NK-92 treated with Interleukin-12 subunit alpha and Interleukin-12 subunit beta, amount 100 ng/mL, for 24 hours (cell line): ENCODE measurements around the gene PDAP1.
"Not testable (repeated sequence)": the region's sequence is repeated elsewhere in the genome, so short reads cannot be mapped to it uniquely, and the experiment has no call there.

ENCODE experiments used
- DNase-seq: peaks from one replicate; lab custom pipeline; 2025; lab: John Stamatoyannopoulos, UW

The PDAP1 gene

GRCh38 chr7:99375070-99375807 is 33.2 kb downstream of the PDAP1 start:
- peak; percentile 59 for DNase-seq

- DNase-seq = peak; percentile 79
Measured at GRCh38 chr7:99374111-99375064, 34.0 kb downstream of the PDAP1 start, which contains the start of gene ARPC1B. TSS of gene ARPC1B (plus strand) at chr7:99374730. CDS start at chr7:99385715, 10,985 bp downstream.

GRCh38 chr7:99373091-99374066 is 35.0 kb downstream of the PDAP1 start:
- DNase-seq = no peak

GRCh38 chr7:99372275-99373090 is 35.9 kb downstream of the PDAP1 start:
- DNase-seq = no peak

GRCh38 chr7:99371376-99371920 is 36.9 kb downstream of the PDAP1 start:
- DNase-seq = no peak

- DNase-seq = no peak
Measured at GRCh38 chr7:99369767-99370391, 38.5 kb downstream of the PDAP1 start.

- no peak for DNase-seq
Measured at GRCh38 chr7:99368750-99369389, 39.5 kb downstream of the PDAP1 start.

- no peak for DNase-seq
Measured at GRCh38 chr7:99366646-99367045, 41.8 kb downstream of the PDAP1 start.

GRCh38 chr7:99365318-99366141 is 42.9 kb downstream of the PDAP1 start:
- DNase-seq = no peak

GRCh38 chr7:99363286-99363685 is 45.1 kb downstream of the PDAP1 start:
- no peak for DNase-seq

- DNase-seq = no peak
Measured at GRCh38 chr7:99362801-99363200, 45.6 kb downstream of the PDAP1 start.

- no peak for DNase-seq
Measured at GRCh38 chr7:99359465-99360154, 48.8 kb downstream of the PDAP1 start.

GRCh38 chr7:99358521-99358920 is 49.9 kb downstream of the PDAP1 start:
- not testable (repeated sequence) for DNase-seq

- DNase-seq = no peak
Measured at GRCh38 chr7:99357701-99358490, 50.5 kb downstream of the PDAP1 start.

- DNase-seq = no peak
Measured at GRCh38 chr7:99355098-99355497, 53.3 kb downstream of the PDAP1 start.

- no peak for DNase-seq
Measured at GRCh38 chr7:99352247-99352646, 56.1 kb downstream of the PDAP1 start.

- DNase-seq = not testable (repeated sequence)
Measured at GRCh38 chr7:99350641-99351040, 57.8 kb downstream of the PDAP1 start.
